PC-9 (cell line): ENCODE measurements around the gene IGSF6. TPM values are rescaled to one million over a fixed set of nuclear protein-coding genes. Genes with fewer than 3 reads are reported as not detected.

Experiments
- BruUV-seq: library from RNA; stranded (reverse); fragments of 400-500 nt; replicated peaks from 2 replicates; lab custom pipeline; 2021; lab: Mats Ljungman, UMichigan
- CTCF ChIA-PET: fragments of 300-600 bp; sonication (Branson Sonifier 250); formaldehyde crosslinking; loops from one replicate; lab custom pipeline; 2022; ENCODE audit warnings: antibody characterized with exemption; lab: Charles Lee
- POLR2A ChIA-PET: fragments of 300-600 bp; sonication (Branson Sonifier 250); formaldehyde crosslinking; loops from one replicate; lab custom pipeline; 2022; ENCODE audit warnings: antibody characterized with exemption; ENCODE audit not compliant: unreplicated experiment; lab: Charles Lee
- DNase-seq, 2 experiments: peaks; one replicate each; pipeline versions ENCODE4 v3.0.0 to v3.0.0-alpha.2; 2015 to 2022; ENCODE audit warnings: mixed read lengths in 1 of 2
- H2AFZ ChIP-seq: fragments of 200-600 bp; sonication (generic); 2 replicates; pipeline ENCODE4 v1.8.1; 2017; ENCODE audit warnings: antibody characterized with exemption
- H3F3A ChIP-seq: fragments of 200-600 bp; sonication (generic); 2 replicates; pipeline ENCODE4 v1.8.1; 2017; ENCODE audit warnings: antibody characterized with exemption, mild to moderate bottlenecking, low read depth; ENCODE audit not compliant: insufficient read depth
- H3K27ac ChIP-seq: fragments of 200-600 bp; sonication (generic); 2 replicates; pipeline ENCODE4 v1.6.1; 2016; ENCODE audit warnings: mixed run types
- H3K27me3 ChIP-seq: fragments of 200-600 bp; sonication (generic); 2 replicates; pipeline ENCODE4 v1.6.1; 2016; ENCODE audit warnings: low read depth, mixed run types; ENCODE audit not compliant: insufficient read depth
- H3K36me3 ChIP-seq: fragments of 200-600 bp; sonication (generic); 2 replicates; pipeline ENCODE4 v1.6.1; 2016; ENCODE audit warnings: low read depth, mixed run types
- H3K4me1 ChIP-seq: fragments of 200-600 bp; sonication (generic); replicated peaks from 2 replicates; pipeline ENCODE4 v1.6.1; 2016; ENCODE audit warnings: mixed run types; ENCODE audit not compliant: insufficient read depth
- H3K4me2 ChIP-seq: fragments of 200-600 bp; sonication (generic); 2 replicates; pipeline ENCODE4 v1.6.1; 2017; ENCODE audit warnings: mixed run types
- H3K4me3 ChIP-seq: fragments of 200-600 bp; sonication (generic); 2 replicates; pipeline ENCODE4 v1.6.1; 2016; ENCODE audit warnings: mixed run types
- H3K79me2 ChIP-seq: fragments of 200-600 bp; sonication (generic); 2 replicates; pipeline ENCODE4 v1.6.1; 2017; ENCODE audit warnings: low read depth, mixed run types
- H3K9me2 ChIP-seq: fragments of 200-600 bp; sonication (generic); 2 replicates; pipeline ENCODE4 v1.8.1; 2017; ENCODE audit warnings: mild to moderate bottlenecking; ENCODE audit not compliant: insufficient read depth
- H3K9me3 ChIP-seq: fragments of 200-600 bp; sonication (generic); 2 replicates; pipeline ENCODE4 v1.8.1; 2016; ENCODE audit warnings: low read depth; ENCODE audit not compliant: insufficient read depth
- H4K20me1 ChIP-seq: fragments of 200-600 bp; sonication (generic); 2 replicates; pipeline ENCODE4 v1.8.1; 2017; ENCODE audit not compliant: insufficient read depth
- EZH2 ChIP-seq: fragments of 200-600 bp; sonication (generic); IDR thresholded peaks from 2 replicates; pipeline ENCODE4 v1.8.0; 2017; ENCODE audit warnings: antibody characterized with exemption, low read depth
- intact Hi-C: fragments of 100-400 bp; cut with micrococcal nuclease; formaldehyde crosslinking; loops from one replicate; pipeline ENCODE4 v1.10.0; 2022; ENCODE audit not compliant: unreplicated experiment
- total RNA-seq: library from RNA; stranded (reverse); gene quantifications from 2 replicates; pipeline ENCODE4 v1.2.3, GENCODE V29; 2021
- TF ChIP-seq, protein P1 (sequence below): fragments of 200-600 bp; sonication (generic); conservative IDR thresholded peaks from 2 replicates; pipeline ENCODE4 v1.6.1; 2017; ENCODE audit warnings: mixed run types, antibody characterized with exemption, mild to moderate bottlenecking, moderate library complexity

Gene IGSF6
- total RNA-seq, 1 experiment from 2014 or later = not detected

DNA sequence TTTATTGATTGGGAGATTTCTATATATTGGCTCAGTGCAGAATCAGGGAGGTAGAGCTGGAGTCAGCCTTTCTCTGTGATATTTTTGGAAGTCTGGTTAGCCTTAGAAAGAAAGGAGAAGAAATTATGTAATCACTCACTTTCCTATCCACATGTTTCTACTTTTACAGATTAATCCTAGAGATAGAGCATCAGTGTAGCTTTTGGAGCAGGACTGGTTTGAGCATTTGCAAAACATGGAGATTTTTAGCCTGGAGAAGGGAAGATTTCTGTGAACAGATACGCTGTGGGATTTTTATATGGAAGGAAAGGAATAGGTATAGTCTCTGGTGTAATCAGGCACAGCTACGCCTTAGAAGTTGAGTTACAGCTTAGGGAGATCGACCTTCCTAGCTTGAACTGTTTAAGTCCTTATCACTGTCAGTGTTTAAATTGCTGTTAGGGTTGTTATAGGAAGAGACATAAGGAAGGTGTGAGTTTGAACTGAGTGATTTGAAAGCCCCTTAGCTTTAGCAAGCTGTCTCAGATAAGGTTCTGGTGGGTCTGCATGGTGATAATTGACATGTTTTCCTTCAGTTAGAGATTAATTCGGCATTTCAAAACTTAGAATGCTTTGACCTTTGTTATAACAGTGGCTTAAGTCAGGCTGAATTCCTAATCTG, 32.5 kb downstream of the IGSF6 start:
- Histone ChIP-seq H3K4me3 (no peak overlapping the region), H3K36me3 (peaks cover 30% of the 10 kb centered on the region), H3K4me2 (no peak overlapping the region), H3K79me2 (peaks cover 71% of the 10 kb centered on the region), H3K9me3 (no peaks in the 10 kb centered on the region), H2AFZ (no peak overlapping the region), H3K27ac (0 out of 2 replicates have a peak overlapping the region, but pooled peaks have one; percentile 8), H4K20me1 (no peaks in the 10 kb centered on the region), H3K4me1 (peaks cover 2% of the 10 kb centered on the region), H3K9me2 (no peaks in the 10 kb centered on the region), H3F3A (peaks cover 38% of the 10 kb centered on the region), H3K27me3 (no peaks in the 10 kb centered on the region)
- no TSS peak for BruUV-seq
- DNase-seq = no peak
- TF ChIP-seq, protein P1, sequence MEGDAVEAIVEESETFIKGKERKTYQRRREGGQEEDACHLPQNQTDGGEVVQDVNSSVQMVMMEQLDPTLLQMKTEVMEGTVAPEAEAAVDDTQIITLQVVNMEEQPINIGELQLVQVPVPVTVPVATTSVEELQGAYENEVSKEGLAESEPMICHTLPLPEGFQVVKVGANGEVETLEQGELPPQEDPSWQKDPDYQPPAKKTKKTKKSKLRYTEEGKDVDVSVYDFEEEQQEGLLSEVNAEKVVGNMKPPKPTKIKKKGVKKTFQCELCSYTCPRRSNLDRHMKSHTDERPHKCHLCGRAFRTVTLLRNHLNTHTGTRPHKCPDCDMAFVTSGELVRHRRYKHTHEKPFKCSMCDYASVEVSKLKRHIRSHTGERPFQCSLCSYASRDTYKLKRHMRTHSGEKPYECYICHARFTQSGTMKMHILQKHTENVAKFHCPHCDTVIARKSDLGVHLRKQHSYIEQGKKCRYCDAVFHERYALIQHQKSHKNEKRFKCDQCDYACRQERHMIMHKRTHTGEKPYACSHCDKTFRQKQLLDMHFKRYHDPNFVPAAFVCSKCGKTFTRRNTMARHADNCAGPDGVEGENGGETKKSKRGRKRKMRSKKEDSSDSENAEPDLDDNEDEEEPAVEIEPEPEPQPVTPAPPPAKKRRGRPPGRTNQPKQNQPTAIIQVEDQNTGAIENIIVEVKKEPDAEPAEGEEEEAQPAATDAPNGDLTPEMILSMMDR = no peak
- no peak for TF ChIP-seq EZH2
- ChIA-PET POLR2A (no interaction called here), CTCF (no interaction called here)
- intact Hi-C loops = no loop called here

DNA sequence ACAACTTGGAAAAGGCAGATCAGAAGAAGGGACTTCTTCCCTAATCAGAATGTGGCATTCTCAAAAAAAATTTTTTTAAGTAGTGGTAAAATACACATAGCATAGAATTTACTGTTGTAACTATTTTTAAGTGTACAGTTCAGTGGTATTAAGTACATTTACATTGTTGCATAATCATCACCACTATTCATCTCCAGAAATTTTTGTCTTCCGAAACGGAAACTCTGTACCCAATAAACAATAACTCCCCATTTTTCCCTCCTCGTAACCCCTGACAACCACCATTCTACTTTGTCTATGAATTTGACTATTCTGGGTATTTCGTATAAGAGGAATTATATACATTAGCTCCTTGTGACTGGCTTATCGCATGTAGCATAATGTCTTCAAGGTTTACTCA, 34.1 kb downstream of the IGSF6 start:
- TF ChIP-seq EZH2 = no peak
- TF ChIP-seq, protein P1 = no peak
- no peak for DNase-seq
- CTCF ChIA-PET = no interaction called here

DNA sequence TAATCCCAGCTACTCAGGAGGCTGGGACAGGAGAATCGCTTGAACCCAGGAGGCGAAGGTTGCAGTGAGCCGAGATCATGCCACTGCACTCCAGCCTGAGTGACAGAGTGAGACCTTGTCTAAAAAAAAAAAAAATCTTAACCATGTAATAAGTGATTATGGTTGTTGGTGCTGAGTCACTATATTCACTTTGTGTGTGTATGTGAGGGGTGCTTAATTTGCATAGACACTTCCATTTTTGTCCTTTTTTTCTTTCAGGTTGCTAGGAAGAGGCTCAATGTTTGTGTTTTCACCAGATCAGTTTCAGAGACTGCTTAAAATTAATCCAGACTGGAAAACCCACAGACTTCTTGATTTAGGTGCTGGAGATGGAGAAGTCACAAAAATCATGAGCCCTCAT, 34.8 kb downstream of the IGSF6 start:
- no peaks in the 10 kb centered on the region for H3K9me3 ChIP-seq
- H3K4me3 ChIP-seq = no peak overlapping the region
- H3K27me3 ChIP-seq = no peaks in the 10 kb centered on the region
- peaks cover 84% of the 10 kb centered on the region for H3K79me2 ChIP-seq
- POLR2A ChIA-PET = interaction anchor here (0.7 kb wide), 1 partner anchor 1875 kb away, joined by 8 read pairs; no protein-coding TSS in a partner anchor
- intact Hi-C loops = no loop called here
- CTCF ChIA-PET = no interaction called here
- peaks cover 16% of the 10 kb centered on the region for H3K4me1 ChIP-seq
- no peak for DNase-seq
- peaks cover 29% of the 10 kb centered on the region for H3K36me3 ChIP-seq
- no peak for TF ChIP-seq EZH2
- TF ChIP-seq, protein P1 = no peak
- BruUV-seq = no TSS peak
- H3F3A ChIP-seq = peaks cover 28% of the 10 kb centered on the region; the same call in 1 of the 2 replicates
- H3K9me2 ChIP-seq = no peaks in the 10 kb centered on the region
- no peak overlapping the region for H3K4me2 ChIP-seq
- peak overlapping the region; percentile 29; the same call in 1 of the 2 replicates for H3K27ac ChIP-seq
- no peaks in the 10 kb centered on the region for H4K20me1 ChIP-seq
- no peak overlapping the region for H2AFZ ChIP-seq

More for the DNA sequence above, 34.1 kb downstream of the IGSF6 start:
- no peaks in the 10 kb centered on the region for H4K20me1 ChIP-seq
- POLR2A ChIA-PET = no interaction called here
- H3F3A ChIP-seq = peaks cover 32% of the 10 kb centered on the region; the same call in 1 of the 2 replicates
- H3K27ac ChIP-seq = peak overlapping the region; percentile 29; the same call in 1 of the 2 replicates
- intact Hi-C loops = no loop called here
- no peak overlapping the region for H2AFZ ChIP-seq
- no peaks in the 10 kb centered on the region for H3K9me2 ChIP-seq
- H3K9me3 ChIP-seq = no peaks in the 10 kb centered on the region
- H3K4me2 ChIP-seq = no peak overlapping the region
- peaks cover 78% of the 10 kb centered on the region for H3K79me2 ChIP-seq
- BruUV-seq = no TSS peak
- H3K4me3 ChIP-seq = no peak overlapping the region
- H3K36me3 ChIP-seq = peaks cover 34% of the 10 kb centered on the region
- 0 out of 2 replicates have a peak, but pooled peaks cover 12% of the 10 kb centered on the region for H3K4me1 ChIP-seq
- no peaks in the 10 kb centered on the region for H3K27me3 ChIP-seq
